ENCODE measurements around the gene CTXN1. TPM values are rescaled to one million over a fixed set of nuclear protein-coding genes. Genes with fewer than 3 reads are reported as not detected.
A peak's percentile ranks its signal among the peaks of the same experiment; 100 is the strongest.

Gene CTXN1
- total RNA-seq, 2 donors from 2014 or later = 5.0 to 37.1 TPM

- H3K36me3 ChIP-seq = peaks cover 7 to 10% of the 10 kb centered on the region in 2 donors
- peak overlapping the region in 1 of 2 donors; percentile 58 for H3K27ac ChIP-seq
- intact Hi-C loops (cut with DNase I) = no loop called here
- H3K27me3 ChIP-seq (replicated peaks; ENCODE audit: insufficient read depth) = no peaks in the 10 kb centered on the region
- WGBS = 71% methylated on average over 12 of the region's 12 CpGs
- no peaks in the 10 kb centered on the region for H3K9me3 ChIP-seq
- peaks cover 15% of the 10 kb centered on the region for H3K4me1 ChIP-seq (replicated peaks)
- DNase-seq (ENCODE audit: low spot score) = no peak
- no peak for TF ChIP-seq CTCF (IDR thresholded peaks at IDR 0.05)
- TF ChIP-seq POLR2AphosphoS5 (IDR thresholded peaks at IDR 0.05) = no peak
- no peak for TF ChIP-seq POLR2A (IDR thresholded peaks at IDR 0.05)
- no peak overlapping the region for H3K4me3 ChIP-seq
Observed at GRCh38 chr19:7924241-7924640, 1.7 kb downstream of the CTXN1 start.

GRCh38 chr19:7923295-7924191 lies 2.4 kb downstream of the CTXN1 start:
- TF ChIP-seq CTCF (IDR thresholded peaks at IDR 0.05) (no peak), POLR2AphosphoS5 (IDR thresholded peaks at IDR 0.05) (no peak), POLR2A (IDR thresholded peaks at IDR 0.05) (no peak)
- WGBS = 72% methylated on average over 31 of the region's 31 CpGs
- no peak overlapping the region for H3K4me3 ChIP-seq
- intact Hi-C loops (cut with DNase I) = no loop called here
- H3K4me1 ChIP-seq (replicated peaks) = peaks cover 11% of the 10 kb centered on the region
- H3K27me3 ChIP-seq (replicated peaks; ENCODE audit: insufficient read depth) = no peaks in the 10 kb centered on the region
- DNase-seq (ENCODE audit: low spot score) = no peak
- H3K27ac ChIP-seq = peak overlapping the region in 1 of 2 donors; percentile 58
- H3K9me3 ChIP-seq = no peaks in the 10 kb centered on the region
- peaks cover 7 to 10% of the 10 kb centered on the region in 2 donors for H3K36me3 ChIP-seq

- Histone ChIP-seq H3K27ac (no peak overlapping the region), H3K4me3 (no peak overlapping the region), H3K36me3 (peaks cover 7 to 10% of the 10 kb centered on the region in 2 donors), H3K4me1 (replicated peaks) (peaks cover 6% of the 10 kb centered on the region), H3K9me3 (no peaks in the 10 kb centered on the region), H3K27me3 (replicated peaks; ENCODE audit: insufficient read depth) (no peaks in the 10 kb centered on the region)
- WGBS = 87% methylated on average over 8 of the region's 8 CpGs
- TF ChIP-seq CTCF (IDR thresholded peaks at IDR 0.05) = no peak
- no peak for TF ChIP-seq POLR2AphosphoS5 (IDR thresholded peaks at IDR 0.05)
- TF ChIP-seq POLR2A (IDR thresholded peaks at IDR 0.05) = no peak
- intact Hi-C loops (cut with DNase I) = no loop called here
- DNase-seq (ENCODE audit: low spot score) = no peak
Observed at GRCh38 chr19:7922836-7923195, 3.1 kb downstream of the CTXN1 start.

- H3K27me3 ChIP-seq (replicated peaks; ENCODE audit: insufficient read depth) = no peaks in the 10 kb centered on the region
- peaks cover 7 to 10% of the 10 kb centered on the region in 2 donors for H3K36me3 ChIP-seq
- H3K4me3 ChIP-seq = no peak overlapping the region
- peak overlapping the region in 1 of 2 donors; percentile 96 for H3K27ac ChIP-seq
- peaks cover 4% of the 10 kb centered on the region for H3K4me1 ChIP-seq (replicated peaks)
- 91% methylated on average over 22 of the region's 31 CpGs for WGBS
- H3K9me3 ChIP-seq = no peaks in the 10 kb centered on the region
- TF ChIP-seq POLR2A (IDR thresholded peaks at IDR 0.05) = no peak
- TF ChIP-seq POLR2AphosphoS5 (IDR thresholded peaks at IDR 0.05) = no peak
- no peak for TF ChIP-seq CTCF (IDR thresholded peaks at IDR 0.05)
- intact Hi-C loops (cut with DNase I) = no loop called here
- DNase-seq (ENCODE audit: low spot score) = no peak
Observed at GRCh38 chr19:7921967-7922835, 3.7 kb downstream of the CTXN1 start.

All from prostate gland (tissue), 2 donors.